ENCODE data around the gene PCNX1. TPM values are rescaled to one million over a fixed set of nuclear protein-coding genes. Genes with fewer than 3 reads are reported as not detected.

PCNX1 gene
- total and polyA plus RNA-seq, 2 donors (not counting 1 experiment from before 2014, with no cell fraction given): 17.0 to 84.5 TPM

GRCh38 chr14:70908935-70909641 lies 1.8 kb downstream of the PCNX1 start:
- peak overlapping the region in 1 of 2 donors; percentile 95 for H3K27ac ChIP-seq (ENCODE audit: low read length in 2 of 2)
- Mint-ChIP-seq H3K27me3 (no peaks in the 10 kb centered on the region), H3K27ac (peak overlapping the region; percentile 89), H3K4me1 (peaks cover 40% of the 10 kb centered on the region), H3K4me3 (peak overlapping the region; percentile 90), H3K9me3 (ENCODE audit: insufficient read depth) (no peaks in the 10 kb centered on the region)
- WGBS (ENCODE audit: insufficient coverage): 17% methylated on average over 2 of the region's 4 CpGs
- no peaks in the 10 kb centered on the region for H3K9me3 ChIP-seq (ENCODE audit: control extremely low read depth in 1 of 3, control insufficient read depth in 2 of 3, insufficient read depth in 1 of 3, low read length in 2 of 3)
- CTCF ChIA-PET: no interaction called here
- peaks cover 88% of the 10 kb centered on the region for H3K79me2 ChIP-seq (ENCODE audit: control insufficient read depth, insufficient read depth, low read length)
- peak overlapping the region; percentile 78 for H3K9ac ChIP-seq (ENCODE audit: low read length)
- H3K4me2 ChIP-seq (replicated peaks; ENCODE audit: low read depth, low read length, poor library complexity, severe bottlenecking): peak overlapping the region; percentile 90
- H4K20me1 ChIP-seq (ENCODE audit: control insufficient read depth, insufficient read depth, low read length, poor library complexity, severe bottlenecking): peaks cover 19% of the 10 kb centered on the region
- ATAC-seq (ENCODE audit: low read depth) (no peak), DNase-seq (no peak)
- intact Hi-C loops (cut with micrococcal nuclease): loop anchor here (1.0 to 5.0 kb wide), 3 partner anchors 252 to 1142 kb away; partner anchors contain the start of genes MED6 and SRSF5
- POLR2A ChIA-PET: no interaction called here
- peak overlapping the region; percentile 99 for H2AFZ ChIP-seq (ENCODE audit: insufficient read depth, low read depth, low read length, poor library complexity, severe bottlenecking)
- H3K4me3 ChIP-seq (ENCODE audit: control extremely low read depth in 1 of 5, extremely low read depth in 1 of 5, insufficient read depth in 1 of 5, low read depth in 2 of 5, low read length in 4 of 5): peak overlapping the region; percentile 76 to 92 (median 84)
- no peaks in the 10 kb centered on the region for H3K36me3 ChIP-seq (replicated peaks in 1 of 2; ENCODE audit: control extremely low read depth in 1 of 2, control insufficient read depth in 1 of 2, extremely low read depth in 1 of 2, insufficient read depth in 2 of 2, low read length in 1 of 2)
- peaks cover 22 to 25% of the 10 kb centered on the region in 2 donors for H3K4me1 ChIP-seq (ENCODE audit: control insufficient read depth in 2 of 2, insufficient read depth in 2 of 2, low read length in 2 of 2)
- TF ChIP-seq EZH2 (IDR thresholded peaks at IDR 0.05; ENCODE audit: borderline replicate concordance, insufficient read depth, low read depth, low read length, poor library complexity, severe bottlenecking) (no peak), CTCF (IDR thresholded peaks at IDR 0.05) (no peak)
- no peaks in the 10 kb centered on the region for H3K27me3 ChIP-seq (replicated peaks in 1 of 4; ENCODE audit: control extremely low read depth in 1 of 4, control insufficient read depth in 3 of 4, insufficient read depth in 4 of 4, low read length in 3 of 4)
